ENCODE data around the gene MAMSTR. TPM values are rescaled to one million over a fixed set of nuclear protein-coding genes. Genes with fewer than 3 reads are reported as not detected.

Gene MAMSTR
- total RNA-seq, 1 donor from 2014 or later = 3.4 TPM

DNA sequence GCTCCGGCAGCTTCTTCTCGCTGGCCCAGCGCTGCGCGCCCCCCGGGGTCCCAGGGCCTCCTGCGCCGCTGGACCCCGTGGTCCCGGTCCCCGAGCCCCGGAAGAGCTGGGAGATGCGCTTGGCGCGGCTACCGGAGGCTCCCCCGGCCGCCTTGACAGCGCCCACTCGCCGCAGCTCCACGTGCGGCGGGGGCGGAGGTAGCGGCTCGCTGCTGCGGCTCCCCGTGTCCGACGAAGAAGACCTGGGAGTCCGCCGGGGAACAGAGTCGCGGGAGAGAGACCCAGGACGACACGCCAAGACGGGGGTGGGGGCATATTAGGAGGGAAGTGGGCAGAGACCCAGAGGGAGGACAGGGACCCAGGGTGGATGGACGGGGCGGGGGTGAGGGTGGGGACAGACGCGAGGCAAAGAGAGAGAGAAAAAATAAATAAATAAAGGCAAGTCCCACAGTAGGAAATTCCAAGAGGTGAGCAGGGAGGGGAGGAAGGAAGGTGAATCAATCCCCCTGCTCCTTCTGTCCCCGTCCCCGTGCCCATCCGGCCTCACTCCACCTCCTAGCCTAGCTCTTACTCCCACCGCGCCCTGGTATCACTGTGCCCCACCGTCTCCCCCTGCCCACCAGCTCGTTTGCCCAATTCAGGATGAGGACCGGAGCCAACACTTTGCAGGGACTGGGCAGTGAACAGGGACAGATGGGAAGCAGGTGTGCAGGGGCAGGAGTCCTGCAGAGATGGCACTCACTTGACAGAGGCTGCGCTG, 20.1 kb upstream of the MAMSTR start:
- Histone ChIP-seq H3K27ac (peak overlapping the region; percentile 88), H3K36me3 (no peaks in the 10 kb centered on the region), H3K4me3 (peak overlapping the region; percentile 57 to 65), H3K27me3 (no peaks in the 10 kb centered on the region), H3K4me1 (peaks cover 26% of the 10 kb centered on the region), H3K9me3 (no peaks in the 10 kb centered on the region)
- DNase-seq (ENCODE audit: extremely low spot score in 2 of 2) = no peak
- TF ChIP-seq POLR2AphosphoS5 (IDR thresholded peaks at IDR 0.05; ENCODE audit: insufficient read depth in 1 of 2, low read depth in 1 of 2) (no peak), POLR2A (IDR thresholded peaks at IDR 0.05) (no peak)
- TF ChIP-seq, protein P1, sequence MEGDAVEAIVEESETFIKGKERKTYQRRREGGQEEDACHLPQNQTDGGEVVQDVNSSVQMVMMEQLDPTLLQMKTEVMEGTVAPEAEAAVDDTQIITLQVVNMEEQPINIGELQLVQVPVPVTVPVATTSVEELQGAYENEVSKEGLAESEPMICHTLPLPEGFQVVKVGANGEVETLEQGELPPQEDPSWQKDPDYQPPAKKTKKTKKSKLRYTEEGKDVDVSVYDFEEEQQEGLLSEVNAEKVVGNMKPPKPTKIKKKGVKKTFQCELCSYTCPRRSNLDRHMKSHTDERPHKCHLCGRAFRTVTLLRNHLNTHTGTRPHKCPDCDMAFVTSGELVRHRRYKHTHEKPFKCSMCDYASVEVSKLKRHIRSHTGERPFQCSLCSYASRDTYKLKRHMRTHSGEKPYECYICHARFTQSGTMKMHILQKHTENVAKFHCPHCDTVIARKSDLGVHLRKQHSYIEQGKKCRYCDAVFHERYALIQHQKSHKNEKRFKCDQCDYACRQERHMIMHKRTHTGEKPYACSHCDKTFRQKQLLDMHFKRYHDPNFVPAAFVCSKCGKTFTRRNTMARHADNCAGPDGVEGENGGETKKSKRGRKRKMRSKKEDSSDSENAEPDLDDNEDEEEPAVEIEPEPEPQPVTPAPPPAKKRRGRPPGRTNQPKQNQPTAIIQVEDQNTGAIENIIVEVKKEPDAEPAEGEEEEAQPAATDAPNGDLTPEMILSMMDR (IDR thresholded peaks at IDR 0.05) = no peak
- intact Hi-C loops (cut with DNase I) = loop anchor here (10.0 kb wide), 1 partner anchor 65 kb away; the partner anchor contains the start of gene NTN5

DNA sequence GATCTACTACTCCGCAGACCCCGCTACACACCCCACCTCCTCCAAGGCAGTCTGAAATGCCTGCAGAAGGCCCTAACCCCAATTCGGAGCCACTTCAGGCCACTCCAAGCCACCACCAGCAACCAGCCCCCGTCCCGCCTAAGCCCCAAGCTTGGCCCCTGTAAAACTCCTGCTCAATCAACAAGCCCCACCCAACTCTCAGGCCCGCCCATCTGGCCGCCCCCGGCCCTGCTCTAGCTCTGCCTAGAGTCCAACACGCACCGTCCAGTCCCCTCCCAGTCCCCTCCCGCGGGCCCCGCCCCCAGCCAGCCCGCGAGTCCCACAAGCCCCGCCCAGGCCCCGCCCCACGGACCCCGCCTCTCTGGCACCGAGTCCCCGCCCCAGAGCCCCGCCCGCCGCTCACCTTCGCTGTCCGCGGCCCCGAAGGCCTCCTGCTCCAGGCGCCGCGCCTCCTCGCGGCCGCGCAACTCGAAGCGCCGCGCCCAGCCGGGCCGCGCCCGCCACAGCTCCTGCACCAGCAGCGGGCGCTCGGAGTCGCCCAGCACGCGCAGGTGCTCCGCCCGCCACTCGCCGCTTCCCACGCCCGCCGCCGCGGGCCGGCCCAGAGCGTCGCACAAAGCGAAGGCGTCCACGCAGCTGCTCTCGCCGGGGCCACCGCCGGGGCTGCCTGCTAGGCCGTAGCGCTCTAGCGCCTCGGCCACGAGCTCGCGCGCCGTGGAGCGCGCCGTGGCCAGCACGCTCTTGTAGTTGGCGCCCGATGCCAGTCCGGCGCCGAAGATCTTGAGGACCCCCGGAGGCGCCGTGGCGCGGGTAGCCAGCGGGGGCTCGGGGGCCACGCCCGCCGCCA, 19.3 kb upstream of the MAMSTR start:
- no peaks in the 10 kb centered on the region for H3K9me3 ChIP-seq
- TF ChIP-seq POLR2AphosphoS5 (IDR thresholded peaks at IDR 0.05; ENCODE audit: insufficient read depth in 1 of 2, low read depth in 1 of 2) (peak in 1 of 2 donors; percentile 10), POLR2A (IDR thresholded peaks at IDR 0.05) (peak in 1 of 2 donors; percentile 32)
- TF ChIP-seq, protein P1 (IDR thresholded peaks at IDR 0.05) = no peak
- H3K27ac ChIP-seq = peak overlapping the region; percentile 88
- peaks cover 26% of the 10 kb centered on the region for H3K4me1 ChIP-seq
- no peak for DNase-seq (ENCODE audit: extremely low spot score in 2 of 2)
- H3K4me3 ChIP-seq = peak overlapping the region; percentile 57 to 65
- H3K27me3 ChIP-seq = no peaks in the 10 kb centered on the region
- intact Hi-C loops (cut with DNase I) = loop anchor here (10.0 kb wide), 1 partner anchor 64 kb away; the partner anchor contains the start of gene NTN5
- no peaks in the 10 kb centered on the region for H3K36me3 ChIP-seq

- Histone ChIP-seq H3K9me3 (no peaks in the 10 kb centered on the region), H3K4me3 (no peak overlapping the region), H3K36me3 (no peaks in the 10 kb centered on the region), H3K27ac (no peak overlapping the region), H3K4me1 (peaks cover 26% of the 10 kb centered on the region), H3K27me3 (no peaks in the 10 kb centered on the region)
- DNase-seq (ENCODE audit: extremely low spot score in 2 of 2) = no peak
- TF ChIP-seq POLR2AphosphoS5 (IDR thresholded peaks at IDR 0.05; ENCODE audit: insufficient read depth in 1 of 2, low read depth in 1 of 2) (no peak), POLR2A (IDR thresholded peaks at IDR 0.05) (no peak)
- TF ChIP-seq, protein P1 (IDR thresholded peaks at IDR 0.05) = no peak
- intact Hi-C loops (cut with DNase I) = loop anchor here (10.0 kb wide), 1 partner anchor 63 kb away; the partner anchor contains the start of gene NTN5
These were observed 18.0 kb upstream of the MAMSTR start for GRCh38 chr19:48737360-48737998.

GRCh38 chr19:48735031-48735615, 15.6 kb upstream of the MAMSTR start:
- H3K4me1 ChIP-seq = peaks cover 16% of the 10 kb centered on the region
- no peaks in the 10 kb centered on the region for H3K27me3 ChIP-seq
- H3K9me3 ChIP-seq = no peaks in the 10 kb centered on the region
- no peaks in the 10 kb centered on the region for H3K36me3 ChIP-seq
- DNase-seq (ENCODE audit: extremely low spot score in 2 of 2) = no peak
- intact Hi-C loops (cut with DNase I) = loop anchor here (10.0 kb wide), 1 partner anchor 60 kb away; the partner anchor contains the start of gene NTN5
- H3K4me3 ChIP-seq = peak overlapping the region in 1 of 2 donors; percentile 33
- TF ChIP-seq, protein P1 (IDR thresholded peaks at IDR 0.05) = no peak
- no peak for TF ChIP-seq POLR2AphosphoS5 (IDR thresholded peaks at IDR 0.05; ENCODE audit: insufficient read depth in 1 of 2, low read depth in 1 of 2)
- no peak for TF ChIP-seq POLR2A (IDR thresholded peaks at IDR 0.05)
- H3K27ac ChIP-seq = no peak overlapping the region
